ENCODE data around the gene EDEM3.

GRCh38 chr1:184705271-184705670 lies 49.4 kb downstream of the EDEM3 start:
- TF ChIP-seq CTCF (conservative IDR thresholded peaks at IDR 0.05) (no peak), ZFX (IDR thresholded peaks at IDR 0.05) (no peak)

Data from C4-2B (cell line).